Activated CD4-positive, alpha-beta T cell treated with anti-CD3 and anti-CD28 coated beads, Interleukin-2, amount 50 U/mL, for 24 hours (primary cell): Measurements from ENCODE around the gene FKBP9.
"Not testable (repeated sequence)": the region's sequence is repeated elsewhere in the genome, so short reads cannot be mapped to it uniquely, and the experiment has no call there.

Experiments used
- DNase-seq, 2 donors: peaks; one replicate each; pipeline ENCODE4 v3.0.0-alpha.2; 2020; ENCODE audit warnings: low read depth in 1 of 2, low spot score in 1 of 2

FKBP9 gene

GRCh38 chr7:32952876-32953275, 4.4 kb upstream of the FKBP9 start:
- DNase-seq: no peak

- DNase-seq: no peak
Observed at GRCh38 chr7:32958046-32959025, 1.1 kb downstream of the FKBP9 start.

GRCh38 chr7:32963880-32964301, 6.7 kb downstream of the FKBP9 start:
- not testable (repeated sequence) for DNase-seq

- DNase-seq: not testable (repeated sequence)
Observed at GRCh38 chr7:32964461-32965159, 7.4 kb downstream of the FKBP9 start.

- DNase-seq: not testable (repeated sequence)
Observed at GRCh38 chr7:32966489-32967267, 9.4 kb downstream of the FKBP9 start.

GRCh38 chr7:32967268-32967582, 10.0 kb downstream of the FKBP9 start:
- DNase-seq: not testable (repeated sequence)

GRCh38 chr7:32971967-32972366, 14.7 kb downstream of the FKBP9 start:
- DNase-seq: not testable (repeated sequence)

GRCh38 chr7:32977159-32977558, 19.9 kb downstream of the FKBP9 start:
- DNase-seq: not testable (repeated sequence)

- DNase-seq: not testable (repeated sequence)
Observed at GRCh38 chr7:32979246-32979645, 22.0 kb downstream of the FKBP9 start.

- not testable (repeated sequence) for DNase-seq
Observed at GRCh38 chr7:32979902-32980301, 22.7 kb downstream of the FKBP9 start.

- DNase-seq: not testable (repeated sequence)
Observed at GRCh38 chr7:32988148-32988547, 30.9 kb downstream of the FKBP9 start.

GRCh38 chr7:32991068-32991585, 33.9 kb downstream of the FKBP9 start:
- DNase-seq: not testable (repeated sequence)

- not testable (repeated sequence) for DNase-seq
Observed at GRCh38 chr7:32991975-32992700, 34.9 kb downstream of the FKBP9 start.

- DNase-seq: not testable (repeated sequence)
Observed at GRCh38 chr7:32992750-32993149, 35.5 kb downstream of the FKBP9 start.

- not testable (repeated sequence) for DNase-seq
Observed at GRCh38 chr7:32997956-32998355, 40.7 kb downstream of the FKBP9 start.

GRCh38 chr7:32998361-32999171, 41.3 kb downstream of the FKBP9 start:
- not testable (repeated sequence) for DNase-seq

- DNase-seq: not testable (repeated sequence)
Observed at GRCh38 chr7:32999380-32999779, 42.1 kb downstream of the FKBP9 start.

- not testable (repeated sequence) for DNase-seq
Observed at GRCh38 chr7:33003111-33003510, 45.9 kb downstream of the FKBP9 start.

GRCh38 chr7:33004104-33004616, 46.9 kb downstream of the FKBP9 start:
- not testable (repeated sequence) for DNase-seq
